Activated naive CD8-positive, alpha-beta T cell treated with anti-CD3 and anti-CD28 coated beads, Interleukin-2, amount 50 U/mL, for 24 hours (primary cell): ENCODE measurements around the gene ALDH16A1.
"Not testable (repeated sequence)": the region's sequence is repeated elsewhere in the genome, so short reads cannot be mapped to it uniquely, and the experiment has no call there.

Experiments
- ATAC-seq: fragments of 150-1000 bp; cut with Tn5 transposase; one replicate; pipeline ENCODE4 v1.10.0; 2021
- DNase-seq: peaks from one replicate; pipeline ENCODE4 v3.0.0; 2021
- H3K27ac Mint-ChIP-seq: one replicate; pipeline ENCODE4 v1.8.0; 2021; ENCODE audit warnings: mild to moderate bottlenecking, mixed read lengths
- H3K27me3 Mint-ChIP-seq: one replicate; pipeline ENCODE4 v1.8.0; 2021; ENCODE audit warnings: mixed read lengths
- H3K36me3 Mint-ChIP-seq: one replicate; pipeline ENCODE4 v1.8.0; 2021; ENCODE audit warnings: low read depth, mixed read lengths
- H3K4me1 Mint-ChIP-seq: one replicate; pipeline ENCODE4 v1.8.0; 2021; ENCODE audit warnings: mixed read lengths
- H3K4me3 Mint-ChIP-seq: one replicate; pipeline ENCODE4 v1.8.0; 2021; ENCODE audit warnings: mild to moderate bottlenecking, moderate library complexity, mixed read lengths
- H3K9me3 Mint-ChIP-seq: one replicate; pipeline ENCODE4 v1.8.0; 2021; ENCODE audit warnings: mixed read lengths

The ALDH16A1 gene

GRCh38 chr19:49459388-49459787 is 6.4 kb downstream of the ALDH16A1 start:
- Mint-ChIP-seq H3K27me3 (no peaks in the 10 kb centered on the region), H3K4me3 (no peak overlapping the region), H3K27ac (no peak overlapping the region), H3K36me3 (peaks cover 9% of the 10 kb centered on the region), H3K4me1 (peaks cover 10% of the 10 kb centered on the region), H3K9me3 (no peaks in the 10 kb centered on the region)
- ATAC-seq (no peak), DNase-seq (no peak)

- not testable (repeated sequence) for H3K36me3 Mint-ChIP-seq
These were observed 8.1 kb downstream of the ALDH16A1 start for GRCh38 chr19:49461130-49461529.

DNA sequence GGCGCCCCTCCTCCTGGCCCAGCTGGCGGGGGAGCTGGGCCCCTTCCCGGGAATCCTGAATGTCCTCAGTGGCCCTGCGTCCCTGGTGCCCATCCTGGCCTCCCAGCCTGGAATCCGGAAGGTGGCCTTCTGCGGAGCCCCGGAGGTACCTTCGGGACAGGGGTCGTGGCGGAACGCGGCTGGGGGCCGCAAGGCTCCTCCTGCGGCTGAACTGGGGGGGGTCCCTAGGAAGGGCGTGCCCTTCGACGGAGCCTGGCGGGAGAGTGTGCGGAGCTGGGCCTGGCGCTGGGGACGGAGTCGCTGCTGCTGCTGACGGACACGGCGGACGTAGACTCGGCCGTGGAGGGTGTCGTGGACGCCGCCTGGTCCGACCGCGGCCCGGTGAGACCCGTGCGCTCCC is 8.6 kb downstream of the ALDH16A1 start:
- ATAC-seq, result no peak
- Mint-ChIP-seq H3K9me3 (no peaks in the 10 kb centered on the region), H3K4me1 (no peaks in the 10 kb centered on the region), H3K27me3 (no peaks in the 10 kb centered on the region), H3K27ac (no peak overlapping the region), H3K36me3 (peaks cover 7% of the 10 kb centered on the region), H3K4me3 (no peak overlapping the region)
- no peak for DNase-seq

More at GRCh38 chr19:49461130-49461529, 8.1 kb downstream of the ALDH16A1 start:
- DNase-seq, H3K9me3 Mint-ChIP-seq, H3K27ac Mint-ChIP-seq, H3K4me3 Mint-ChIP-seq, ATAC-seq, H3K27me3 Mint-ChIP-seq, H3K4me1 Mint-ChIP-seq: not testable (repeated sequence)

DNA sequence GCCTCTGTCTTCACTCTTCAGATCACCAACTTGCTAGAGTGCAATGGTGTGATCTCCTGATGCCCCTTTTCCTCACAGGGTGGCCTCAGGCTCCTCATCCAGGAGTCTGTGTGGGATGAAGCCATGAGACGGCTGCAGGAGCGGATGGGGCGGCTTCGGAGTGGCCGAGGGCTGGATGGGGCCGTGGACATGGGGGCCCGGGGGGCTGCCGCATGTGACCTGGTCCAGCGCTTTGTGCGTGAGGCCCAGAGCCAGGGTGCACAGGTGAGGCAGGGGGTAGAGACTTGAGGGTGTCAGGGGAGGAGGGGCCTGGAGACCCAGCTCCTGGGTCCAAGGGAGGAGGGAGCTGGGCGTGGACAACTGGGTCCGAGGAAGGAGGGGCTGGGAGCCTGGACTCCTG is 9.5 kb downstream of the ALDH16A1 start:
- Mint-ChIP-seq H3K9me3 (no peaks in the 10 kb centered on the region), H3K4me1 (peaks cover 2% of the 10 kb centered on the region), H3K27ac (no peak overlapping the region), H3K36me3 (peaks cover 5% of the 10 kb centered on the region), H3K27me3 (no peaks in the 10 kb centered on the region), H3K4me3 (no peak overlapping the region)
- ATAC-seq (no peak), DNase-seq (no peak)

- Mint-ChIP-seq H3K27me3 (no peaks in the 10 kb centered on the region), H3K9me3 (no peaks in the 10 kb centered on the region), H3K4me3 (no peak overlapping the region), H3K4me1 (peaks cover 18% of the 10 kb centered on the region), H3K36me3 (peaks cover 6% of the 10 kb centered on the region), H3K27ac (no peak overlapping the region)
- ATAC-seq (no peak), DNase-seq (no peak)
These were observed 11.1 kb downstream of the ALDH16A1 start for GRCh38 chr19:49463960-49464740.

DNA sequence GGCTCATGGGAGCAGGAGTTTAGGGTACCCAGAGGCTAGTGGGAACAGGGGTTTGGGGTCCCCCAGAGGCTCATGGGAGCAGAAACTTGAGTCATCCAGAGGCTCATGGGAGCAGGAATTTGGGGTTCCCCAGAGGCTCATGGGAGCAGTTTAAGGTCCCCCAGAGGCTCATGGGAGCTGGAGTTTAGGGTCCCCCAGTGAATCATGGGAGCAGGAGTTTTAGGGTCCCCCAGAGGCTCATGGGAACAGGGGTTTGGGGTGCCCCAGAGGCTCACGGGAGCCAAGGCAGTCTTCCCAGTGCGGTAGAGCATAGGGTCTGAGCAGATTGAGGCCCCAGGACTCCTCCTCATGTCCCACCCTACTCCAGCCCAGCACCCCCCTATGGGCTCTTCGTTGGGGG is 12.3 kb downstream of the ALDH16A1 start:
- ATAC-seq (no peak), DNase-seq (no peak)
- H3K4me3 Mint-ChIP-seq, result no peak overlapping the region
- no peak overlapping the region for H3K27ac Mint-ChIP-seq
- H3K27me3 Mint-ChIP-seq, result no peaks in the 10 kb centered on the region
- H3K9me3 Mint-ChIP-seq, result no peaks in the 10 kb centered on the region
- peaks cover 28% of the 10 kb centered on the region for H3K4me1 Mint-ChIP-seq
- peaks cover 4% of the 10 kb centered on the region for H3K36me3 Mint-ChIP-seq

DNA sequence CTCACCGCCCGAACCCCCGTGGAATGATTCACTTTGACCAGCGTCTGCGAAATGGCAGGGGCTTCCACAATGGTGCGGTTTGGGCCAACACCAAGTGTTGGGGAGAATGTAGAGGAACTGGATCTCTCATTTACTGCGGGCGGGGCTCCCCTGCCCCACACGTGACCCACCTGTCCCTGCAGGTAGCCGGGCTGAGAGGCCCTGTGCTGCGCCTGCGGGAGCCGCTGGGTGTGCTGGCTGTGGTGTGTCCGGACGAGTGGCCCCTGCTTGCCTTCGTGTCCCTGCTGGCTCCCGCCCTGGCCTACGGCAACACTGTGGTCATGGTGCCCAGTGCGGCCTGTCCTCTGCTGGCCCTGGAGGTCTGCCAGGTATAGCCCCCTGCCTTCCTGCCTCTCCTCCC is 15.2 kb downstream of the ALDH16A1 start:
- Mint-ChIP-seq H3K27ac (peak overlapping the region; percentile 73), H3K36me3 (peaks cover 3% of the 10 kb centered on the region), H3K27me3 (no peaks in the 10 kb centered on the region), H3K9me3 (no peaks in the 10 kb centered on the region), H3K4me1 (peaks cover 51% of the 10 kb centered on the region), H3K4me3 (no peak overlapping the region)
- no peak for ATAC-seq
- no peak for DNase-seq

DNA sequence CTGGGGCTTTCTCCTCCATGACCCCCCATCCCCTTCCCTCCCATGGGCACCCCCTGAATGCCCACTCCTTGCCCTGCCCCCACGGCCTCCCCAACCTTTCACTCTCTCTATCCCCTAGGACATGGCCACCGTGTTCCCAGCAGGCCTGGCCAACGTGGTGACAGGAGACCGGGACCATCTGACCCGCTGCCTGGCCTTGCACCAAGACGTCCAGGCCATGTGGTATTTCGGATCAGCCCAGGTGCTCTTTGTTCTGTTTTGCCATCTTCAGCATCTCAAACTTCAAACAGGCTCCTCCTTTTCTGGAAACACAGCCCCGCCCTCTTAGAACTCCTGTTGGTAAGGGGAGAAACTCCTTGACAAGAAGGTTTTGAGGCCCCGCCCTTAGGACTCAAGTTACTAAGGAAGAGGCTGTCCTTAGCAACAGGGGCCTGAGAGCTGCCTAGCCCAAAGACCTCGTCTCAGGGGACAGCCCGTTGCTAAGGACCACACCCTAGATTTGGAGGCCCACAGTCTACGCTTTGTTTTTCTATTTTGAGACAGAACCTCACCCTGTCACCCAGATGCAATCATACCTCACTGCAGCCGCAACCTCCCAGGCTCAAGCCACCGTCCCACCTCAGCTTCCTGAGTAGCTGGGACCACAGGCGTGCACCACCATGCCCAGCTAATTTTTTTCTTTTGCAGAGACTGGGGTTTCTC is 15.9 kb downstream of the ALDH16A1 start:
- DNase-seq (peak; percentile 72), ATAC-seq (peak; percentile 79)
- no peaks in the 10 kb centered on the region for H3K27me3 Mint-ChIP-seq
- H3K36me3 Mint-ChIP-seq, result peaks cover 3% of the 10 kb centered on the region
- no peaks in the 10 kb centered on the region for H3K9me3 Mint-ChIP-seq
- H3K4me3 Mint-ChIP-seq, result peak overlapping the region; percentile 59
- peaks cover 57% of the 10 kb centered on the region for H3K4me1 Mint-ChIP-seq
- peak overlapping the region; percentile 73 for H3K27ac Mint-ChIP-seq

DNA sequence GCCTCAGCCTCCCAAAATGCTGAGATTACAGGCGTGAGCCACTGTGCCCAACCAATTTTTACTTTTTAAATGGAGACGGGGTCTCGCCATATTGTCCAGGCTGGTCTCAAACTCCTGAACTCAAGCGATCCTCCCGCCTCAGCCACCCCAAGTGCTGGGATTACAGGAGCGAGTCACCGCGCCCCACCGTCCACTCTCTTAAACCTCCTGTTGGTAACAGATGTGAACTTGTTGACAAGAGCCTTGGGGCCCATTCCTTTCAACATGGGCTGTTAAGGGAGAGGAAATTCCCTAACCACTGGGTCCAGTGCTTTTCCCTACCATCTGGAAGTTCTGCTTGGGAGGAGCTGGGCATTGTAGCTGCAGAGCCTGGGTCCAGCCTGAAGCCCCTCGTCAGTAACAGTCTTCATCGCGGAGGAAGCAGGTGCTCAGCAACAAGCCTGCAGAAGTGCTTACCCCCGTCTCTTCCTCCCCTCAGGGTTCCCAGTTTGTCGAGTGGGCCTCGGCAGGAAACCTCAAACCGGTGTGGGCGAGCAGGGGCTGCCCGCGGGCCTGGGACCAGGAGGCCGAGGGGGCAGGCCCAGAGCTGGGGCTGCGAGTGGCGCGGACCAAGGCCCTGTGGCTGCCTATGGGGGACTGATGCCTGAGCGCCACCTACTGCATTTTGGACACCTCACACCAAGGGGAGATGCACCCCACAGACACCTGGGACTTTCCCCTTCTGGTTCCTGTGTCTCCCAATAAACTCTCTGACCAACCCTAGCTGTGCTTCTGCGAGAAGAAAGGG is 17.0 kb downstream of the ALDH16A1 start:
- ATAC-seq (peak; percentile 70), DNase-seq (peak; percentile 87)
- Mint-ChIP-seq H3K27ac (peak overlapping the region; percentile 62), H3K4me3 (peak overlapping the region; percentile 40), H3K9me3 (no peaks in the 10 kb centered on the region), H3K4me1 (peaks cover 60% of the 10 kb centered on the region), H3K27me3 (no peaks in the 10 kb centered on the region), H3K36me3 (peaks cover 3% of the 10 kb centered on the region)

DNA sequence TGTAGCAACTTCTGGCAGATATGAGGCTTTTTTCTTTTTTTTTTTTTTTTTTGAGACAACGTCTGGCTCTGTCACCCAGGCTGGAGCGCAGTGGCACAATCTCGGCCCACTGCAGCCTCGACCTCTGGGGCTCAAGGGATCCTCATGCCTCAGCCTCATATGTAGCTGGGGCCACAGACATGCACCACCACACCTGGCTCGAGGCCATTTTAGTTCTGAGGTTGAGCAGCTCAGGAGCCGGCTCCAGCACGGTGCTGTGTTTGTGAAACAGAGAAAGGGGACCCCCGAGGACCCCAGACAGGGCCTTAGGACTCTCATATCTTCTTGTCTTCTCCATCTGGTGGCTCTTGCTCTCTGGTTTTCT is 17.6 kb downstream of the ALDH16A1 start:
- Mint-ChIP-seq H3K4me1 (peaks cover 64% of the 10 kb centered on the region), H3K36me3 (peaks cover 3% of the 10 kb centered on the region), H3K4me3 (peak overlapping the region; percentile 40), H3K9me3 (no peaks in the 10 kb centered on the region), H3K27ac (peak overlapping the region; percentile 62), H3K27me3 (no peaks in the 10 kb centered on the region)
- ATAC-seq (no peak), DNase-seq (no peak)

DNA sequence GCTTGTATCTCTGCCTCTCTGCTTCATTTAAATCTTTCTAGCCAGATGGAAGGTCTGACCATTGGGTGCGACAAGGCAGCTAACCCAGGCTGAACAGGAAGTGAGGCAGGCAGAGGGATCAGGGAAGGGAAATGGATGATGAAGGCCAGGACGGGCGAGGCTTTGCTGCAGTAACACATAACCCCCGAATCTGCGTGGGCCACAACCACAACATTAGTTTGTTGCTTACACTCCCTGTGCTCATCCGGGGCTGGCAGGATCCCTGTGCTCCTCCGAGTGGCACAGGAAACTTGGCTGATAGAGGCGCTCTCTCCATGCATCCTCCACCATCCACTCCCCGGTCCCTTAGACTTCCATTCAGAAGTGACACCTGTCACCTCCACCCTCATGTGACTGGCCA is 19.9 kb downstream of the ALDH16A1 start:
- peak; percentile 30 for DNase-seq
- peak overlapping the region; percentile 90 for H3K27ac Mint-ChIP-seq
- ATAC-seq, result no peak
- peak overlapping the region; percentile 41 for H3K4me3 Mint-ChIP-seq
- no peaks in the 10 kb centered on the region for H3K9me3 Mint-ChIP-seq
- peaks cover 7% of the 10 kb centered on the region for H3K36me3 Mint-ChIP-seq
- no peaks in the 10 kb centered on the region for H3K27me3 Mint-ChIP-seq
- H3K4me1 Mint-ChIP-seq, result peaks cover 69% of the 10 kb centered on the region

GRCh38 chr19:49473501-49473867 is 20.5 kb downstream of the ALDH16A1 start:
- H3K9me3 Mint-ChIP-seq, DNase-seq, H3K27me3 Mint-ChIP-seq, H3K36me3 Mint-ChIP-seq, ATAC-seq: not testable (repeated sequence)
- Mint-ChIP-seq H3K27ac (peak overlapping the region; percentile 90), H3K4me1 (peaks cover 65% of the 10 kb centered on the region), H3K4me3 (peak overlapping the region; percentile 80)

GRCh38 chr19:49473868-49474541 is 21.0 kb downstream of the ALDH16A1 start, which contains the start of gene FLT3LG:
Gene FLT3LG, plus strand, starts transcription at chr19:49474215. Its CDS starts 425 bp downstream, at chr19:49474640.
- peak; percentile 91 for DNase-seq
- Mint-ChIP-seq H3K9me3 (no peaks in the 10 kb centered on the region), H3K4me3 (peak within 1 kb of the TSS; percentile 80), H3K27ac (peak within 1 kb of the TSS; percentile 90), H3K36me3 (peaks cover 7% of the 10 kb centered on the region), H3K27me3 (no peaks in the 10 kb centered on the region), H3K4me1 (peaks cover 63% of the 10 kb centered on the region)
- peak; percentile 55 for ATAC-seq

GRCh38 chr19:49474542-49474924 is 21.5 kb downstream of the ALDH16A1 start:
- Mint-ChIP-seq H3K27ac (peak overlapping the region; percentile 90), H3K4me3 (peak overlapping the region; percentile 80), H3K4me1 (peaks cover 60% of the 10 kb centered on the region), H3K36me3 (peaks cover 4% of the 10 kb centered on the region), H3K9me3 (no peaks in the 10 kb centered on the region), H3K27me3 (no peaks in the 10 kb centered on the region)
- ATAC-seq, result no peak
- no peak for DNase-seq
